Activated T-cell treated with anti-CD3 and anti-CD28 coated beads, Interleukin-2, amount 50 U/mL, for 72 hours (primary cell): ENCODE data around the gene RBM19. TPM values are rescaled to one million over a fixed set of nuclear protein-coding genes. Genes with fewer than 3 reads are reported as not detected.

Experiments used
- ATAC-seq, 2 donors: fragments of 150-1000 bp; cut with Tn5 transposase; replicated peaks in 1 of 2; 2 replicates each; pipeline ENCODE4 v1.10.0; 2021; ENCODE audit warnings: moderate library complexity in 2 of 2, mild to moderate bottlenecking in 1 of 2
- DNase-seq, 2 donors: peaks; one replicate each; pipeline ENCODE4 v3.0.0; 2021 to 2022; ENCODE audit warnings: mixed read lengths in 1 of 2
- H3K27ac Mint-ChIP-seq: one replicate; pipeline ENCODE4 v1.8.0; 2022; ENCODE audit warnings: mild to moderate bottlenecking, moderate library complexity, mixed read lengths
- H3K27me3 Mint-ChIP-seq: one replicate; pipeline ENCODE4 v1.8.0; 2022; ENCODE audit warnings: low read depth, mixed read lengths
- H3K36me3 Mint-ChIP-seq, 2 donors: one replicate each; pipeline ENCODE4 v1.8.0; 2022; ENCODE audit warnings: mixed read lengths in 2 of 2, mild to moderate bottlenecking in 1 of 2; ENCODE audit not compliant: insufficient read depth in 2 of 2
- H3K4me1 Mint-ChIP-seq: one replicate; pipeline ENCODE4 v1.8.0; 2022; ENCODE audit warnings: low read depth, mixed read lengths
- H3K4me3 Mint-ChIP-seq, 2 donors: one replicate each; pipeline ENCODE4 v1.8.0; 2022; ENCODE audit warnings: mild to moderate bottlenecking in 2 of 2, mixed read lengths in 2 of 2, moderate library complexity in 2 of 2
- H3K9me3 Mint-ChIP-seq, 2 donors: one replicate each; pipeline ENCODE4 v1.8.0; 2022; ENCODE audit warnings: mixed read lengths in 2 of 2
- total RNA-seq, 2 donors: library from RNA; stranded (reverse); gene quantifications; one replicate each; pipeline ENCODE4 v1.2.3, GENCODE V29; 2022

The RBM19 gene
- total RNA-seq, 2 donors from 2014 or later: 76.2 to 84.8 TPM

GRCh38 chr12:113804961-113805600 is 161.0 kb downstream of the RBM19 start:
- DNase-seq (no peak), ATAC-seq (no peak)
- H3K36me3 Mint-ChIP-seq: peaks cover 9 to 14% of the 10 kb centered on the region in 2 donors
- H3K9me3 Mint-ChIP-seq: peaks cover 5% of the 10 kb centered on the region in 2 donors
- no peak overlapping the region for H3K4me3 Mint-ChIP-seq
- H3K27me3 Mint-ChIP-seq: no peaks in the 10 kb centered on the region
- no peaks in the 10 kb centered on the region for H3K4me1 Mint-ChIP-seq
- no peak overlapping the region for H3K27ac Mint-ChIP-seq

- H3K9me3 Mint-ChIP-seq: peaks cover 5% of the 10 kb centered on the region in 2 donors
- ATAC-seq (no peak), DNase-seq (no peak)
- no peak overlapping the region for H3K4me3 Mint-ChIP-seq
- no peaks in the 10 kb centered on the region for H3K4me1 Mint-ChIP-seq
- H3K36me3 Mint-ChIP-seq: peaks cover 9 to 13% of the 10 kb centered on the region in 2 donors
- H3K27ac Mint-ChIP-seq: no peak overlapping the region
- H3K27me3 Mint-ChIP-seq: no peaks in the 10 kb centered on the region
Observed at GRCh38 chr12:113803759-113804140, 162.4 kb downstream of the RBM19 start.

GRCh38 chr12:113802966-113803758 is 163.0 kb downstream of the RBM19 start:
- DNase-seq (no peak), ATAC-seq (no peak)
- peaks cover 3 to 5% of the 10 kb centered on the region in 2 donors for H3K9me3 Mint-ChIP-seq
- no peak overlapping the region for H3K4me3 Mint-ChIP-seq
- no peak overlapping the region for H3K27ac Mint-ChIP-seq
- peaks cover 5 to 8% of the 10 kb centered on the region in 2 donors for H3K36me3 Mint-ChIP-seq
- H3K4me1 Mint-ChIP-seq: no peaks in the 10 kb centered on the region
- H3K27me3 Mint-ChIP-seq: no peaks in the 10 kb centered on the region

- no peak for ATAC-seq
- H3K4me1 Mint-ChIP-seq: no peaks in the 10 kb centered on the region
Observed at GRCh38 chr12:113802000-113802749, 163.9 kb downstream of the RBM19 start.

GRCh38 chr12:113800201-113800600 is 165.9 kb downstream of the RBM19 start:
- no peak overlapping the region for H3K4me3 Mint-ChIP-seq
- ATAC-seq (no peak), DNase-seq (no peak)
- no peaks in the 10 kb centered on the region for H3K27me3 Mint-ChIP-seq
- no peaks in the 10 kb centered on the region for H3K36me3 Mint-ChIP-seq
- H3K9me3 Mint-ChIP-seq: no peaks in the 10 kb centered on the region
- H3K4me1 Mint-ChIP-seq: no peaks in the 10 kb centered on the region
- no peak overlapping the region for H3K27ac Mint-ChIP-seq

More at GRCh38 chr12:113802000-113802749, 163.9 kb downstream of the RBM19 start:
- peaks cover 3 to 6% of the 10 kb centered on the region in 2 donors for H3K36me3 Mint-ChIP-seq
- H3K9me3 Mint-ChIP-seq: peaks cover 2% of the 10 kb centered on the region in 2 donors
- H3K4me3 Mint-ChIP-seq: no peak overlapping the region
- H3K27ac Mint-ChIP-seq: no peak overlapping the region
- no peak for DNase-seq
- H3K27me3 Mint-ChIP-seq: no peaks in the 10 kb centered on the region

- Mint-ChIP-seq H3K36me3 (no peaks in the 10 kb centered on the region), H3K9me3 (no peaks in the 10 kb centered on the region), H3K4me1 (no peaks in the 10 kb centered on the region), H3K27me3 (no peaks in the 10 kb centered on the region), H3K27ac (no peak overlapping the region), H3K4me3 (no peak overlapping the region)
- ATAC-seq: no peak
- DNase-seq: no peak
Observed at GRCh38 chr12:113798552-113798951, 167.6 kb downstream of the RBM19 start.

- Mint-ChIP-seq H3K36me3 (no peaks in the 10 kb centered on the region), H3K27ac (no peak overlapping the region), H3K4me1 (no peaks in the 10 kb centered on the region), H3K9me3 (no peaks in the 10 kb centered on the region), H3K27me3 (no peaks in the 10 kb centered on the region), H3K4me3 (no peak overlapping the region)
- ATAC-seq (no peak), DNase-seq (no peak)
Observed at GRCh38 chr12:113797535-113797868, 168.6 kb downstream of the RBM19 start.

GRCh38 chr12:113796852-113797534 is 169.1 kb downstream of the RBM19 start:
- Mint-ChIP-seq H3K4me3 (no peak overlapping the region), H3K4me1 (no peaks in the 10 kb centered on the region), H3K9me3 (no peaks in the 10 kb centered on the region), H3K27me3 (no peaks in the 10 kb centered on the region), H3K36me3 (no peaks in the 10 kb centered on the region), H3K27ac (no peak overlapping the region)
- ATAC-seq (no peak), DNase-seq (no peak)

- ATAC-seq (no peak), DNase-seq (no peak)
- no peak overlapping the region for H3K4me3 Mint-ChIP-seq
- H3K9me3 Mint-ChIP-seq: peaks cover 0 to 1% of the 10 kb centered on the region in 2 donors
- no peak overlapping the region for H3K27ac Mint-ChIP-seq
- H3K27me3 Mint-ChIP-seq: no peaks in the 10 kb centered on the region
- no peaks in the 10 kb centered on the region for H3K4me1 Mint-ChIP-seq
- H3K36me3 Mint-ChIP-seq: peaks cover 0 to under 1% of the 10 kb centered on the region in 2 donors
Observed at GRCh38 chr12:113796066-113796827, 169.9 kb downstream of the RBM19 start.

- Mint-ChIP-seq H3K4me3 (no peak overlapping the region), H3K9me3 (peaks cover 0 to 5% of the 10 kb centered on the region in 2 donors), H3K4me1 (no peaks in the 10 kb centered on the region), H3K27ac (no peak overlapping the region), H3K27me3 (no peaks in the 10 kb centered on the region), H3K36me3 (peaks cover 0 to 5% of the 10 kb centered on the region in 2 donors)
- ATAC-seq (no peak), DNase-seq (no peak)
Observed at GRCh38 chr12:113795445-113795844, 170.7 kb downstream of the RBM19 start.

GRCh38 chr12:113794774-113795173 is 171.4 kb downstream of the RBM19 start:
- peaks cover 2 to 7% of the 10 kb centered on the region in 2 donors for H3K36me3 Mint-ChIP-seq

GRCh38 chr12:113793250-113793649 is 172.9 kb downstream of the RBM19 start:
- no peak overlapping the region for H3K27ac Mint-ChIP-seq
- H3K9me3 Mint-ChIP-seq: peaks cover 3 to 8% of the 10 kb centered on the region in 2 donors
- no peak for ATAC-seq

More at GRCh38 chr12:113794774-113795173, 171.4 kb downstream of the RBM19 start:
- ATAC-seq: no peak
- Mint-ChIP-seq H3K9me3 (peaks cover 3 to 8% of the 10 kb centered on the region in 2 donors), H3K4me1 (no peaks in the 10 kb centered on the region), H3K27me3 (no peaks in the 10 kb centered on the region), H3K27ac (no peak overlapping the region), H3K4me3 (no peak overlapping the region)
- DNase-seq: no peak

More at GRCh38 chr12:113793250-113793649, 172.9 kb downstream of the RBM19 start:
- H3K27me3 Mint-ChIP-seq: no peaks in the 10 kb centered on the region
- H3K4me3 Mint-ChIP-seq: no peak overlapping the region
- no peaks in the 10 kb centered on the region for H3K4me1 Mint-ChIP-seq
- H3K36me3 Mint-ChIP-seq: peaks cover 2 to 7% of the 10 kb centered on the region in 2 donors
- DNase-seq: no peak
